GM12891 (cell line): ENCODE results near the gene RPP25L.

Experiments used
- POLR2A ChIP-seq: IDR thresholded peaks from 2 replicates; pipeline ENCODE4 v1.6.1; 2011; ENCODE audit warnings: low read depth, low read length, control low read depth
- POLR2AphosphoS5 ChIP-seq: IDR thresholded peaks from 2 replicates; pipeline ENCODE4 v1.6.1; 2011; ENCODE audit warnings: low read depth, low read length, control low read depth
- SPI1 ChIP-seq: IDR thresholded peaks from 2 replicates; pipeline ENCODE4 v1.6.1; 2011; ENCODE audit warnings: low read depth, low read length, control low read depth

GRCh38 chr9:34623374-34624235 is 11.7 kb upstream of the RPP25L start:
- TF ChIP-seq POLR2A (no peak), POLR2AphosphoS5 (no peak), SPI1 (no peak)
